NCI-H2196 (cell line): ENCODE measurements around the gene FBXW8.
"Not testable (repeated sequence)": the region's sequence is repeated elsewhere in the genome, so short reads cannot be mapped to it uniquely, and the experiment has no call there.

Source experiments
- DNase-seq: peaks from one replicate; lab custom pipeline; 2025; ENCODE audit not compliant: unreplicated experiment; lab: John Stamatoyannopoulos, UW

Gene FBXW8

GRCh38 chr12:117053050-117053400, 142.3 kb downstream of the FBXW8 start:
- DNase-seq: no peak

- DNase-seq: no peak
These were observed 142.9 kb downstream of the FBXW8 start for GRCh38 chr12:117053597-117054201.

DNA sequence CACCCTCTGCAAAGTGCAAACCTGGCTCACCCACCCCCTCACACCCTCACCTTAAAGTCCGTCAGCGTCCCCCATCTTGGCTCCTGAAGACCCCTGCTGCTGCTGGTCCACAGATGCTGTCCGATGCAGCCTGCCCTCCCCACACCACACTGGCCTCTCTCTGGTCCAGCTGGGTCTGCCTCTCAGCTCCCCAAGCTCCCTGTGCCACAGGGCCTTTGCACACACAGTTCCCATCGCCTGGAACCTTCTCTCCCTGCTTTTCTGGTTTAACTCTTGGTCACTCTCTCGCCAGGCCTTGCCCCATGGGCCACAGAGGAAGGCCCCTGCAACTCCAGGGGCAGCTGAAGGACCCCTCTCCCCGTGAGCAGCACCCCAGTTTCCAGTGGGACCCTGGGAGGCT, 143.5 kb downstream of the FBXW8 start:
- no peak for DNase-seq

DNA sequence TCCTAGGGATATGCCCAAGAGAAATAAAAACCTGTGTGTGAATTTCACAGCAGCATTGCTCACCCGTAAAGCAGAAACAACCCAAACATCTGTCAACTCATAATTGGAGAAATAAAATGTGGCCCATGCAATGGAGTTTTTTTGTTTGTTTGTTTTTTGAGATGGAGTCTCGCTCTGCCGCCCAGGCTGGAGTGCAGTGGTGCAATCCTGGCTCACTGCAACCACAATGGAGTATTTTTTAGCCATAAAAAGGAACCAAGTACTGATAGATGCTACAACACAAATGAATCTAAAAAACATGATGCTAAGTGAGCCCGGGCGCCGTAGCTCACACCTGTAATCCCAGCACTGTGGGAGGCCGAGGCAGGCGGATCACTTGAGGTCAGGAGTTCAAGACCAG, 146.9 kb downstream of the FBXW8 start:
- DNase-seq: not testable (repeated sequence)

DNA sequence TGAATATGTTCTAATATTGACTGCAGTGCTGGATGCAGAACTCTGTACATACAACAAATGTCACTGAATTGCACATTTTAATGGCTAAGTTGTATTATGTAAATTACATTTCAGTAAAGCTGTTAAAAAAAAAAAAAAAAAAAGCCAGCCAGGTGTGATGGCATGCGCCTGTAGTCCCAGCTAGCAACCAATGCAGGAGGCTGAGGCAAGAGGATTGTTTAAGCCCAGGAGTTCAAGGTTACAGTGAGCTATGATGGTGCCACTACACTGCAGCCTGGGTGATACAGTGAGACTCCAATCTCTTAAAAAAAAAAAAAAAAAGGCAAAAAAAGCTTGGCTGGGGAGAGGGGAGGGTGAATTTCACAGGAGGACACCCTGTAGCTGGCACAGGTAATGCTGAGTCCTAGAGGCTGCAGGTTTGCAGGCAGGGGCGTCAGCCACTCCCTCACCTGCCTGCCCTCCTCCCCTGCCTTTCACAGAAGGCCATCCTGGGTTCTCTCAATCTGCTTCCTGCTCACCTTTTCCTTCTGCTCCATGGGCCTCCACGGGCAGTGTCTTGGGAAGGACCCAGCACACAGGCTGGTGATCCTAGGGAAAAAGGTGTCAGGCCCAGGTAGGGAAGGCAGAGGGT, 147.8 kb downstream of the FBXW8 start:
- no peak for DNase-seq

DNA sequence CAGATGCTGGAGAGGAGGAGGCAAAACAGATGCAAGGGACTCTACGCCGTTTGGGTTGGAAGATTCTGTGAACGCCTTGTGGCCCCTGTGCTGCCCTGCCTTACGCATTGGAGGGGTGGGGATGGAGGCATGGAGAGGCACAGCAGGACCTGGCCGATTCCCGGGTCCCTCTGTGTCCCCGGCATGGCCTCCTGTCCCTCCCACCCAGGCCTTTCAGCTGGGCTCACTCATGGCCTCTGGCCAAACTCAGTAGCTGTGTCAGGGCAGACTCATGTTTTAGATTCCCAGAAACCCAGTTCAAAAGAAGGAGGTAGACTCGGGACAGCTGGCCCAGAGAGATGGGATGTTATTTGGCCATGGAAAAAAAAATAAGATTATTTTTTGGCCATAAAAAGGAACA, 148.4 kb downstream of the FBXW8 start:
- no peak for DNase-seq

GRCh38 chr12:117060246-117060928, 149.6 kb downstream of the FBXW8 start:
- DNase-seq: no peak

- DNase-seq: no peak
These were observed 150.2 kb downstream of the FBXW8 start for GRCh38 chr12:117060929-117061305.

DNA sequence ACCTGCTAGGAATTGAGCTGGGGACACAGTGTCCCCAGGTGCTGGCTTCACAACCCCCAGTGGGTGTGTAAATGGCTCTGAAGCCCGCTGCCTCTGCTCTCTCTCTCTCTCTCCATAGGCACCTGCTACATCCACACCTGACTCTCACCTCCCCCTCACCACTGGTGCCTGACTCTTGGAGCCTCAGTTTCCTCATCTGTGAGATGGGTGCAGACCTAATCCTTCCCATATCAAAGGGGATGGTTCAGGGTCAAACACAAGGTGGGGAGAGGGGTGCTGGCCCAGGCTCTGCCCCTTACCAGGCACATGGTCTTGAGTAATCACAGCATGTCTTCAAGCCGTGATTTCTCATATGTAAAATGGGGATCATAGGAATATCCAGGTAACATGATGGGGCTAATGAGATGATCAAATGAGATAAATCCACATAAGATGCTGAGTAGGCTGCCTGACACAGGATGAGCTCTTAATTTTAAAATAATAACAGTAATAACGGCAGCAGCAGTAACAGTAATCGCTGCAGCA, 150.9 kb downstream of the FBXW8 start:
- DNase-seq: no peak

DNA sequence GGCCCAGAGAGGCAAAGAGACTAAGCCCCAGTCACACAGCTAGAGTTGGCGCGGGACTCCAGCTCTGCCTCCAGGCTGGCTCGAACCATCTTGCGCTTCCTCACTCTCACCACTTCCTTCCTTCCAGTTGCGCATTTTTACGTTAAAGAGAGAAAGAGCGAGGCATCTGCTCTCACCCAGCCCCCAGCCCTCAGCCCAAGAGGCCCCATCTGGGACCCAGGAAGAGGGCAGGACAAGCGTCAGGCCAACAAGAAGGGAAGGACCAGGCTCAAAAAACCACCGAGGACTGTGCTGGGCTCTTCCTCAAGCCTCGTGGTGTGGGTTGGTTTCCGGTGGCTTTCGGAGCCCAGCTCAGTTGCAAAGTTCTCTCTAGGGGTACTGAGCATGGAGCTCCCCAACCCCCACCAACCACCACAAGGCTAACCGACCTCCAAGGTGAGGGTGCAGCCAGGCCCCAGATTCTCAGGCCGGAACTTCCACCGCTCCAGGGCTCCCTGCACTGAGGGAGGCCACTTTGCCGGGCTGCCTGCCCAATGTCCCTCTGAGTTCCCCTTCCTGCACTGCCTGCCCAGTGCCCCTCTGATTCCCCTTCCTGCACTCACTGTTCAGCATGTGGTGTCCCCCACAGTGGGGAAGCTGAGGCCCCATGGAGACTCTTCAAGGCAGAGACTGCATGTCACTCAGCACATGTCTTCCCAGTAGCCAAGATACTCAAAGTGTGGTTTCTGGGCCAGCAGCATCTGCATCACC, 152.6 kb downstream of the FBXW8 start:
- DNase-seq: no peak

- no peak for DNase-seq
These were observed 153.3 kb downstream of the FBXW8 start for GRCh38 chr12:117064049-117064448.

DNA sequence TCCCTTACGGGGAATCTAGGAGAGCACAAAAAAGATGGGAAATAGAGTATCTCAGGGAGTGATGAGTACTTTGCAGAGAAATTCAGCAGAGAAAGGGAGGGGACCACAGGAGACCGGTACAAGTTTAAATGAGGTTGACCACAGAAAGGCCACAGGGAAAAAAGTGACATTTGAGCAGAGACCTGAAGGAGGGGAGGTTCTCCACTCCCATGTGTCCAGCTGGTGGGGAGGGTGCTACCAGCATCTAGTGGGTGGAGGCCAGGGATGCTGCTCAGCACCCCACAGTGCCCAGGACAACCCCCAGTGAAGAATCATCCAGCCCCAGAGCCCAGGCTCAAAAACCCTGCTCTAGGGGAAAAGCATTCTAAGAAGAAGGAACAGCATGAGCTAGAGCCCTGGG, 153.8 kb downstream of the FBXW8 start:
- no peak for DNase-seq

DNA sequence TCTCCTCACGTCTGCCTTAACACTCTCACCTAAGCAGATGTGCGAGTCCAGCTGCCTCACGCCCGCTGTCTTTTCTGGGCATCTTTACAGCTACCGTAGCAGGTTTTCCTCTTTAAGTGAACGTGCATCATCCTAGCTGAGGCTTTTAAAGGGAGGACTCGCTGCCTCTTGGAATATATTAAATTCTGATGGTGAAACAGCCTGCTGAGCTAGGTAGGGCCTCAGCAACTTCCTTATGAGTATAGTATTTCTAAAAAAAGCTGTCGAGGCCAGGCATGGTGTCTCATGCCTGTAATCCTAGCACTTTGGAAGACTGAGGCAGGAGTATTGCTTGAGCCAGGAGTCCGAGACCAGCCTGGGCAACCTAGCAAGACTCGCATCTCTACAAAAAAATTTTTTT, 156.3 kb downstream of the FBXW8 start:
- DNase-seq: no peak

- DNase-seq: no peak
These were observed 156.9 kb downstream of the FBXW8 start for GRCh38 chr12:117067638-117068037.

DNA sequence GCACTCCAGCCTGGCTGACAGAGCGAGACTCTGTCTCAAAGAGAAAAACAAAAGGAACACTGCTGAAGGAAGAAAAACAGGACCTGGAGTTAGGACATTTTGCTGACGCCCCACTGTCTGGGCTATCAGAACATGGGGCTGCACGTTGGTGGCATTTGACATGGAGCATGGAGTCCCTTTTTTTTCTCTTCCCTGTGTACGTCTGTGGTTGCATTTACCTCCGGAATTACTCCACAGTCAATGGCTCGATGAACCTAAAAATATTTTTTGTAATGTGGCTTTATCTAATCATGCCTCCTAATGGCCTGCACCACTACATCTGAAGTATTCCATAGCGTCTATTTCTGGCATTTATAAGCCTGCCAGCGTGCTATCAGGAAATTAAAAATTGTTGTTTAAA, 157.7 kb downstream of the FBXW8 start:
- no peak for DNase-seq

- no peak for DNase-seq
These were observed 158.5 kb downstream of the FBXW8 start for GRCh38 chr12:117069101-117069797.

DNA sequence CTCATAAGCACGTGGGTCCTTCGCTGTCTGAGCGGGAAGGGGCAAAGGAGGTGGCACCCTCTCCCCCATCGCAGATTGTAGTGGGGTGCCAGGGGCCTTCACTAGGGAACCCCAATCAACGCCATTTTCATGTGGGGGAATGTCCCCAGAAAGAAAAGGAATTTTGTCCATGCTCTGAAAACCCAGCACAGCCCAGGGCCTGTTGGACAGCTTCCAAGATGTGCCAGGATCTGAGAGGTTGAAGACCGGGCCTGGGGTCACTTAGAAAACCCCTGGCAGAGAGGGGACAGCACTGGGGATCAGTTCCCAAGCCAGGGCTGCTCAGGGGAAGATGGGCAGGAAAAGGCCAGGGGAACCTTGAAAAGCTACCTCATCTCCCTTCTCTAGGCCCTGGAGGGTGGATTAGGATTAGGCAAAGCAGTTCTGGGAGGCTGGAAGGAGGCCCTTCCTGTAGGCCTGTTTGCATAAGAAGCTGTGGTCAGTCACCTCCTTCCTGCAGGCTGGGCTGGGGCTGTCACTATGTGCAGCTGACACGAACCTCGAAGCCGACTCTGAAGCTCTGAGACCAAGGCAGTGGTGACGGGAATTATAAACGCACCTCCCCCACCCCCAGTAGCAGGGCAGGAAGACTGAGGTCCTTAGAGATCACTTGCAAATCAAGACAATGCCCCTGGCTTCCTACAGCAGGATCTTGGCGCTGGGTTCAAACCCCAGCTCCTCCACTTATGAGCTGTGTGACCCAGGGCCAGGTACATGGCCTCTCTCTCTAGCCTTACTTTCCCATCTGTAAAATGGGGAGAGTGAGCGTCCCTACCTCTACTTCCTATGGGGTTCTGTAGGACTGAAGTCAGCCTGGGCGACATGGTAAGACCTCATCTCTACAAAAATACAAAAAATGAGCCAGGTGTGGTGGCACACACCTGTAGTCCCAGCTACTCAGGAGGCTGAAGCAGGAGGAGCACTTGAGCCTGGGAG, 159.5 kb downstream of the FBXW8 start:
- no peak for DNase-seq

DNA sequence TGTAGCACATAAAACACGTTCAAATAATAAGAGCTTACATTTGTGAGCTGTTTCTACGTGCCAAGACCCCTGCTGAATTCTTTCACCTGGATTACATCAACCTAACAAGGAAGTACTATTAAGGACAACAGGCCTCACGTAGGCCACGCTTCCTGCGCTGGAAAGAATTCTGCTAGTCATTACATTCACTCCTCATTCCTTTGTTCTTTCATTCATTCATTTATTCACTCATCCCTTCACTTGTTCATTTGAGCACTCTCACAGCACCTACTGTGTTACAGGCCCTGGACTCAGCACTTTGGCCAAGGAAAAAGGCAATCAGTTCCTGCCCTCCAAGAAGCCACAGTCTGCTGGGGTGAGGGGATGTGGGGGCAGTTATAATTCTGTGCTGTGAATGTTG, 160.3 kb downstream of the FBXW8 start:
- DNase-seq: no peak

- DNase-seq: no peak
These were observed 161.4 kb downstream of the FBXW8 start for GRCh38 chr12:117072106-117072505.
